Stimulated activated naive CD4-positive, alpha-beta T cell (primary cell): Measurements from ENCODE around the gene TMPRSS11E.
"Not testable (repeated sequence)": the region's sequence is repeated elsewhere in the genome, so short reads cannot be mapped to it uniquely, and the experiment has no call there.

ENCODE experiments used
- DNase-seq, 6 experiments: peaks; one replicate each; lab custom pipeline; 2025; lab: John Stamatoyannopoulos, UW

TMPRSS11E gene

DNA sequence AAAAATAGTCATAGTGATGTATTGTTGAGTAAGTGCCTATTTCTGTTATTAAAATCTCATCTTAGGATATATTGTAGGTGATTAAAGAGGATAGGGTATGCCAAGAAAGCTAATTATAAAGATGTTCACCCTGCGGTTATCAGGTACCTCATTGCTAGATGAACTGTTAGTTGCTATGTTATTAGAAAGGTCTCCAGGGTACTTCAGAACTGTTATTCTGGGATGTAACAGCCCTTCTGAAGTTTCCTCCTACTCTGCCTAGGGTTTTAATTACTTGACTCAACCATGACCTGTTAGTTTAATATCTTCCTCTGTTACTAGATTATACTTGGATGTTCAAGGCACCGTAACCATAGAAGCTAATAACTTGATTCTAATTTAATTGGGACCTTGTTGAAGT lies 15.4 kb downstream of the TMPRSS11E start:
- DNase-seq, result no peak

DNA sequence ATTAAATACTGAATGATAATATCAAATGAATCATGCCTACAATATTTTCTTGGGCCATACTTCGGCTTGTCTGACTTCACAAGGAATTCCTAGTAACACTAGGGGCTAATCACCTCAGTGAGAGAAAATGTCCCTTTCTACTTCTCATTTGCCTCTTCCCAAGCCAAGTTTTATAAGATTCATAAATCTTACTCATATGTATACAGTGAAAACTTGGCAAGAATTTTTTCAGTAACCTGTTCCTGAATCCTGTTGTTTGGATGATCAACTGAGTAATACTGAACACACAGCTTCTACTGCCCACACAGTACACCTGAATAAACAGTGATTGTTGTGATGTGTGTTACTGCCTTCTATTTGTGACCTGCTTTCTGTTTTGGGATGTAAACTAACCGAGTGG lies 16.5 kb downstream of the TMPRSS11E start:
- DNase-seq, result no peak

DNA sequence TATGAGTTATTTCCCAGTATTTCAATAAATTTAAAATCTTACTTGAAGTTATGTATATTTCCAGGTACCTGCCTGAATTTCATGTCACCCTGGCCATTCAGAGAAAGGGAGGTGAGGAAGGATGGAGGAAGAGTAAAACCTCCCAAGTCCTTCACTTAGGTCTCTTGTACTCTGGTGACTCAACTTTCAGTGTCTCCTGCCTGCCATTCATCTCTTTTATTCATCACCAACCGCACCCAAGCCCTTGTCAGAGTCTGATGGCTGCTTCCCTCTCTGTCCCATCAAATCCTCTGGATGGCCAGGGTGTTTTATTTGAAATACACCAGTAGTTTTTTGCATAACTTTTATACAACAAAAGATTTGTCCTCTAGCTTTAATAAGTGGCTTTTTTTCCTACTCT lies 17.8 kb downstream of the TMPRSS11E start:
- no peak for DNase-seq

DNA sequence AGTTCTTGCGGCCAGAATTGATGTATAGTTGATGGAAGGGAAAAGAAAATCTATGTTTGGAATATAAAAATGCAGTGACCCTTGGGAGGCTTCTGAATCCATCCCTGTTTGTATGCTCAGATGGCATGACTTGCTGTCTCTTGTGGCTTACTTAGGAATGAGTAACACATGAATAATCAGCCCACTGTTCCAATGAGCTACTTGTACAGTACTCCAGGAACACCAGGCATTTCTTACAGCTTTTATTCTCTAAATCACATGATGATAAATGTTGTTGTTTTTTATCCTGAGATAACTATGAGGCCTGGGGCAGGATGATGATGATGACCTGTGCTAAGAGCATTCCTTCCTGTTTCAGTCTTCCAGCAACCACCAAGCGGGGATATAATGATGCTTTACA lies 18.9 kb downstream of the TMPRSS11E start:
- no peak for DNase-seq

DNA sequence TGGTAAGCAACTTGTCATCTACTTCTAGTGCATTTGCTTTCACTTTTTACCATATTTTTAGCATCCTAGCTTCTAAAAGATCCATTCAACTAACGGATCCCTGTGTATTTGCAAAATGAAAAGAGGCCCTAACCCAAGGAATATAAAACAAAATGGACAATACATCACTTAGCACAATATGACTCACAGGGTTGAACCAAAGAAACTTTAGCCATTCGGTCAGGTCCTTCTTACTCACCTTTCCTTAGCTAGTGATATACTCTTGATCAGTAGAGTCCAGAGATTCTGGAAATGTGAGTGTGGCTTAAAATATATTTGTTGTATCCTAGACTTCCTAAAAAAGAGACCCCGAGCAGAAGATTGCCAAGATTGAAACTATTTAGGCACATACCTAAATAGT lies 19.5 kb downstream of the TMPRSS11E start:
- no peak for DNase-seq

DNA sequence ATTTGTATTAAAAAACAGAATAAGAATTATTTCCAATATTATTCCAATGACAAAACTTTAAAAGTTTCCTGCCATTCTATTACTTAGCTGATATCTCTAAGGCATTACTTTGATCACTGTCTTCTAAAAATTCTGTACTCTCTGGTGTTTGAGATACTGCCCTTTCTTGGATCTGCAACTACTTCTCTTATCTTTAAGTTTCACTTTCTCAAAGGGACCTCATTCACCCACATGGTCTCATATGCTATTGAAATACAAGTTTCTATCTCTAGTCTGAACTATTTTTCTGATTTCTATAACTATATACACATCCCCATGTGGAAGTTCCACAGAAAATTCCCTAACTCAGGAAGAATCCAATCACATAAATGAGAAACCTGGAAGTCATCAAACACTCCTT lies 22.2 kb downstream of the TMPRSS11E start:
- no peak for DNase-seq

DNA sequence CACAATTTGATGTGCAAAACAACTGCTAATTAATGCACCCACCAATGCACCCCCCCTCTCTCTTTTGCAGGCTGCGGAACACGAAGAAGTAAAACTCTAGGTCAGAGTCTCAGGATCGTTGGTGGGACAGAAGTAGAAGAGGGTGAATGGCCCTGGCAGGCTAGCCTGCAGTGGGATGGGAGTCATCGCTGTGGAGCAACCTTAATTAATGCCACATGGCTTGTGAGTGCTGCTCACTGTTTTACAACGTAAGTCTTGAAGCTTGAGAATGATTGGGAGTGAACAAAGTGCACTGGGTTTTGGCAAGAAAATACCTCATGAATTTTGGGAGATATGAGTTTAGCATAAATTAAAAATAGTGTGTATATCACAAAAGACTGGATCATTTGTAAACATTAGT lies 28.9 kb downstream of the TMPRSS11E start:
- no peak for DNase-seq

DNA sequence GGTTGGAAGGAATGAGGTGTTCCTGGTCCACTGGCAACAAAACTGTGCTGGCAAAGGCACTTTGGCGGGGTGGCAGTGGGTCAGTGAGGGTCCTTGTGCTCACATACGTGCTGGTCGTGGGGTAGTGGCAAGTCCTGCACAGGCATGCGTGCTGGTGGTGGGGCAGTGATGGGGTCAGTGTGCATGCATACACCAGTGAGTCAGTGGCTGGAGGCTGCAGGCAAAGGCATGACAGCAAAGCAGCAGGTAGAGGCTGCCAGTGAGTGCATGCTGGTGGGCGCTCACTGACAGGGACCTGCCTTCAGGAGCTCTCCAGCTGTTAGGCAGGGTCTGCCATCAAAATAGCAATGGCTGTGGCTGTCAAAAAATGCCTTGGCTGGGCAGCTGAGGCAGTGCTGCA lies 42.1 kb downstream of the TMPRSS11E start:
- DNase-seq, result no peak

DNA sequence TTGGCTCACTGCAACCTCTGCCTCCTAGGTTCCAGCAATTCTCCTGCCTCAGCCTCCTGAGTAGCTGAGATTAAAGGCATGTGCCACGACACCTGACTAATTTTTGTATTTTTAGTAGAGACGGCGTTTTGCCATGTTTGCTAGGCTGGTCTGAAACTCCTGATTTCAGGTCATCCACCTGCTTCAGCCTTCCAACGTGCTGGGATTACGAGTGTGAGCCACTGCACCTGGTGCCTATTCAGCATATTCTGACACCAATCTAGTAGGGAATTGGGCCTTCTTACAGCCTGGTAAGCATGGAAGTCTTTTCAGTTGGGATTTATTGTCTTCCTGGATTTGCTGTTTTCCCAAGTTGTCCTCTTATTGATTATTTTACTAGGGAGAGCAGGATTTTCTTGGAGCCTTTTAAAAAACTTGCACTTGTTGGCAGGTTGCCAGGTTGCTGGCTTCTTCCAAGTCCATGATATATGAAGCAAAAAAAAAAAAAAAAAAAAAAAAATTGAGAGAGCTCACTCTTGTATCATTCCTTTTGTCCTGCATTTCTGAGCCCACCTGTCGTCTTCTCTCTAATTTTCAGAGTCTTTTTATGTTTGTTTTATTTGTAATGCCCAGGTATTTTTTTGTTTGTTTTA lies 43.7 kb downstream of the TMPRSS11E start:
- no peak for DNase-seq

DNA sequence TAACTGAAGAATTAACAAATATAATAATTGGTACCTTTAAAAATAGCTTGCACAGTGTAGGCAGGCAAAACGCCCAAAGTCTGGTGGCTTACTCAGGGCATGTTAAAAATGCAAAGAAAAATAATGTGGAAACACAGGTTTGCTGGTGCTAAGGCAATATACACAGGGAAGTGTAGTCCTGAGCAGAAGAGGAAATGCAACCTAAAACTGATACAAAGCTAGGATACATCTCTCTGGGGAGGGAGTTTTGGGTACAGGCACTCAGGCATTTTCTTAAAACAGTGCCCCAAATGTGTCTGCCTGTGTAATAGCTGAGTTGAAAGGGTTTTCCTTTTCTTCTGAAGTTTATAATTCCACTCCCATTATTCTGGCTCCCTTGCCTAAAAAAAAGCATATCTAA lies 47.4 kb downstream of the TMPRSS11E start:
- no peak for DNase-seq

DNA sequence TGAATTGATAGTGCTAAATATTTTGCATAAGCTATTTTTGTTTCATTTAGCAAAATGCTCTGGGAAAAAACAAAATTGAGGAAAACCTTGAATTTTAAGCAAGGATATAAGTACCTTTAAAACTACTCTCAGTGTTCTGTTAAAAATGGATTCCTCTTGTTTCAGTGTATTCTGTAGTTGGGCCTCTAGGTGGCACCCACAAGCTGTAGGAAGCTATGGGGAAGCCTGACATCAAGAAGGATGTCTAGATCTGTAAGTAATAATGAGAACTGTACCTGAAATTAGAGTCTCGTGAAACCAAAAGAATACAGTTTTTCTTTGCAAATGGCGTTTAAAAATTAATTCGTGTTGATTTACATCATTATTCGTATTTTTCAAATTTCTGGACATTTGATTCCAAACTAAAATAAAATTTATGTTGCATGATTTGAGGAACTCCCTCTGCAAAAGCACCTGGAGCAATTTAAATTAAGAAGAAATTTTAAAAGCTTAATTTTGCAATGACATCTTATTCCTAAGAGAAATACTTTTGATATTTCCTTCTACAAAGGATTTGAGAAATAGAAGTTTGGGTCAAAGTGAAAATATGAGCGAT lies 51.2 kb downstream of the TMPRSS11E start:
- DNase-seq, result peak in 5 of 6 experiments; percentile 2 to 56 (median 36)

DNA sequence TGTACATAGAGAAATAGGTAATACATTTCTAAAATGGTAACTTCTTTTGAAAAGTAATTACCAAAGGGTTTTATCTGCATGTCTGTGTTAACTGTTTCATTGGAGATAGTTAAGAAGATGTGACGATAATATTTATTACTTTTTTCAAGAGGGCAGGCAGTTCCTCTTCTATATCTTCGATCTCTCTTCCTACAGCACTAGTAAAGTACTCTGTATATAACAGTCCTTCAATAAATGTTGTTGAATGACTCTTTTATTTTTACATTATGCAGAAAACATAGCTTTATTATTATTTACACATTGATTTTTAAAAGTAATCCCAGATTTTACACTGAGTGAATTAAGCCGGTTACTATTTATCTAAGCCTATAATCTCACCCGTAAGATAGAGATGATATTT lies 51.8 kb downstream of the TMPRSS11E start:
- no peak for DNase-seq

DNA sequence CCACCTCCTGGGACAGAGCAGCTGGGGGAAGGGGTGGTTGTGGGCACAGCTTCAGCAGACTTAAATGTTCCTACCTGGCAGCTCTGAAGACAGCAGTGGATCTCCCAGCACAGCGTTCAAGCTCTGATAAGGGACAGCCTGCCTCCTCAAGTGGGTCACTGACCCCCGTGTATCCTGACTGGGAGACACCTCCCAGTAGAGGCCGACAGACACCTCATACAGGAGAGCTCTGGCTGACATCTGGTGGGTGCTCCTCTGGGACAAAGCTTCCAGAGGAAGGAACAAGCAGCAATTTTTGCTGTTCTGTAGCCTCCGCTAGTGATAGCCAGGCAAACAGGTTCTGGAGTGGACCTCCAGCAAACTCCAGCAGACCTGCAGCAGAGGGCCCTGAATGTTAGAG lies 56.2 kb downstream of the TMPRSS11E start:
- DNase-seq, result not testable (repeated sequence)

DNA sequence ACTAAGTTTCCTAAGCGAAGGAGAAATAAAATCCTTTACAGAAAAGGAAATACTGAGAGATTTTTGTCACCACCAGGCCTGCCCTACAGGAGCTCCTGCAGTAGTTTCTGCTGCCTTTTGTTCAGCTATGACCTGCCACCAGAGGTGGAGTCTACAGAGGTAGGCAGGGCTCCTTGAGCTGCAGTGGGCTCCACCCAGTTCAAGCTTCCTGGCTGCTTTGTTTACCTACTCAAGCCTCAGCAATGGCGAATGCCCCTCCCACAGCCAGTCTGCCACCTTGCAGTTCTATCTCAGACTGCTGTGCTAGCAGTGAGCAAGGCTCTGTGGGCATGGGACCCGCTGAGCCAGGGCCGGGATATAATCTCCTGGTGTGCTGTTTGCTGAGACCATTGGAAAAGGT lies 57.6 kb downstream of the TMPRSS11E start:
- peak in 1 of 6 experiments; percentile 15 for DNase-seq

DNA sequence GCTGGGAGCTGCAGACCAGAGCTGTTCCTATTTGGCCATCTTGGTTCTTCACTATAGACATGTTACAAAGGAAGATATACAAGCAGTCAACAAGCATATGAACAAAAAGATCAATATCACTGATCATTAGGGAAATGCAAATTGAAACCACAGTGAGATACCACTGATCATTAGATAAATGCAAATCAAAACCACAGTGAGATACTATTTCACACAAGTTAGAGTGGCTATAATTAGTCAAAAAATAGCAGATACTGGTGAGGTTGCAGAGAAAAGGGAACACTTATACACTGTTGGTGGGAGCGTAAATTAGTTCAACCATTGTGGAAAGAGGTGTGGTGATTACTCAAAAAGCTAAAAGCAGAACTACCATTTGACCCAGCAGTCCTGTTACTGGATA lies 58.2 kb downstream of the TMPRSS11E start:
- DNase-seq, result not testable (repeated sequence)

DNA sequence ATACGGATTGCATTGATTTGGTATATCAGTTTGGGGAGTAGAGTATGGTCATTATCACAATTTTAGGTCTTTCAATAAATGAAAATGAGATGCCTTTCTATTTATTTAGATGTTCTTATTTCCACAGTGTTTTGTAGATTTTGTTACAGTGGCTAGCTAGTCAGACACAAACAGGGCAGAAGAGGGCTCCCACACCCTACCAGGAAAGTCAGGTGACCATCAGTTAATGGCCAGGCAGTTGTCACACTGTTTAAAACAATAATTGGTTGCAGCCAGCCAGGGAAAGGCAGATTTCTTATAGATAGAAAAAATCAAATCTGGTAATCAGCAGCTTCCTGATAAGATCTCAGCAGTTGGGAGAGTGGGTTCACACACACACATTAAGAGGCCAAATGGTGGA lies 71.6 kb downstream of the TMPRSS11E start:
- no peak for DNase-seq

DNA sequence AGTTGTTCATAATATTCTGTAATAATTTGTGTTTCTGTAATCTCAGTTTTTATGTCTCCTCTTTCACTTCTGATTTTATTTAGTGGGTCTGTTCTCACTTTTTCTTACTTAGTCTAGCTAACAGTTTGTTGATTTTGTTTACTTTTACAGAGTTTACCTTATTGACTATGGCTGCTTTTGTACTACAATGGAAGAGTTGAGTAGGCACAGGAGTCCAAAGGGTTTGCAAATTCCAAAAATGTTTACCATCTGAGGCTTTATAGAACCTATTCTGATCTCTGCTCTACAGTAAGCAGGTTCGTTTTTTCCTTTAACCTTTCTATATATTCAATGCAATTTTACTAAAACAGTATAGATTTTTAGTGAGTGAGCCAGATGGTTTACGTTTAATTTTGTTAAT lies 73.7 kb downstream of the TMPRSS11E start:
- no peak for DNase-seq

DNA sequence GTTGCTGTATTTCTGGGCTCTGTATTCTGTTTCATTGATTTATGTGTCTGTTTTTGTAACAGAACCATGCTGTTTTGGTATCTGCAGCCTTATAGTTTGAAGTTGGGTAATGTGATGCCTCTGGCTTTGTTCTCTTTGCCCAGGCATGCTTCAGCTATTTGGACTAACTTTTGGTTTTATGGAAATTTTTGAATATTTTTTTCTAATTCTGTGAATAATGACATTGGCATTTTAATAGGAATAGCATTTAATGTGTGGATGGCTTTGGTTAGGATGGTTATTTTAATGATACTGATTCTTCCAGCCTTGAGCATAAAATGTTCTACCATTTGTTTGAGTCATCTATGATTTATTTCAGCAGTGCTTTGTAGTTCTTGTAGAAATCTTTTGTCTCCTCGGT lies 75.0 kb downstream of the TMPRSS11E start:
- DNase-seq, result not testable (repeated sequence)

DNA sequence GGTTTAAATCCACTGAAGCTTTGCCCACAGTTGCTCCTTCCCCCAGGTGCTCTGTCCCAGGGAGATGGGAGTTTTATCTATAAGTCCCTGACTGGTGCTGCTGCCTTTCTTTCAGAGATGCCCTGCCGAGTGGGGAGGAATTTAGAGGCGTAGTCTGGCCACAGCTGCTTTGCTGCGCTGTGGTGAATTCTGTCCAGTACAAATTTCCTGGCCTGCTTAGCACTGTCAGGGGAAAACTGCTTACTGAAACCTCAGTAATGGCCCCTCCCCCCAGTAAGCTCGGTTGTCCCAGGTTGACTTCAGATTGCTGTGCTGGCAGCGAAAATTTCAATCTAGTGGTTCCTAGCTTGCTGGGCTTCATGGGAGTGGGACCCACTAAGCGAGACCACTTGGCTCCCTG lies 88.7 kb downstream of the TMPRSS11E start:
- DNase-seq, result no peak

DNA sequence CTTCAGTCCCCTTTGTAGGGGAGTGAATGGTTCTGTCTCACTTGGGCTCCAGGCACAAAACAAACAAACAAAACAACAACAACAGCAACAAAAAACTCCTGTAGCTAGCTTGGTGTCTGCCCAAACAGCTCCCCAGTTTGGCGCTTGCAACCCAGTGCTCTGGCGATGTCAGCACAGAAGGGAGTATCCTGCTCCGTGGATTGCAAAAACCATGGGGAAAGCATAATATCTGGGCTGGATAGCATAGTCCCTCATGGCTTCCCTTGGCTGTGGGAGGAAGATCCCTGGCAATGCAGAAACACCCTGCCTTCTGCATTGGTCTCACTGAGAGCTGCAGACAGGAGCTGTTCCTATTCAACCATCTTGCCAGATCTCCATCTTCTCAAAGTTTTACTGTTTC lies 89.1 kb downstream of the TMPRSS11E start:
- DNase-seq, result no peak

DNA sequence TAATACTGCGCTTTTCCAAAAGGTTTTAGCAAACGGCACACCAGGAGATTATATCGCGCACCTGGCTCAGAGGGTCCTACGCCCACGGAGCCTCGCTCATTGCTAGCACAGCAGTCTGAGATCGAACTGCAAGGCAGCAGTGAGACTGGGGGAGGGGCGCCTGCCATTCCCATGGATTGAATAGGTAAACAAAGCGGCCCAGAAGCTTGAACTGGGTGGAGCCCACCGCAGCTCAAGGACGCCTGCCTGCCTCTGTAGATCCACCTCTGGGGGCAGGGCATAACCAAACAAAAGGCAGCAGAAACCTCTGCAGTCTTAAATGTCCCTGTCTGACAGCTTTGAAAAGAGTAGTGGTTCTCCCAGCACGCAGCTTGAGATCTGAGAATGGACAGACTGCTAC lies 95.5 kb downstream of the TMPRSS11E start:
- not testable (repeated sequence) for DNase-seq
